GM18502 (cell line): Measurements from ENCODE around the gene CEMIP.
"Not testable (repeated sequence)": the region's sequence is repeated elsewhere in the genome, so short reads cannot be mapped to it uniquely, and the experiment has no call there.

ENCODE experiments used
- ATAC-seq: cut with Tn5 transposase; IDR thresholded peaks from one replicate; pipeline ENCODE4 v1.9.1; 2021; ENCODE audit warnings: mild to moderate bottlenecking; ENCODE audit not compliant: unreplicated experiment, poor library complexity

Gene CEMIP

DNA sequence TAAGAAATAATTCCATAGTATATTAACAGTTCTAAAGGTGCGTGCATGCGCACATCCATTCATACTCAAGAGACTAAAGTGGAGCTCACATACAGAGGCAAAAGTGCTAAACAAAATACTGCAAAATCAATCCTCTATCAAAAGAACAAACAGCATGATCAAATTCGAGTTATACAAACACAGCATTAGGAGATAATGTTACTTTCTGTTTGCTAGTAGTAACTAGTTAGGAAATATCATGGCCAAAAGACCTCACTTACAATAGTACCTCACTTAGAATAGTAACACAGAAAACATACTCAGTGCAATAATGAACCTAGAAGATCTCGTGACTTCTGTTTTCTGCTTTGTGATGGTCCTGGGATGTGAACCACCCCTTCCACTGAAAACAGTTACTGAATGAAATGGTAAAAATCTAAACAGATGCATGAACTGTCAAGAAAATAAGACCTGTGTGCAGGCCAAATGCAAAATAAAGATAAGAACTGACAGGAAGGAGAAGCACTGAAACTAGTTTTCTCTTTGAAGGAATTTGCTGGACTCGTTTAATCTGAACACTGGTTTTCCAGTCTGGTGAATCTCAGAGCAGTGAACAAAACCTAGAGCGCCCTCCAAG lies 20.9 kb upstream of the CEMIP start:
- ATAC-seq, result no peak

DNA sequence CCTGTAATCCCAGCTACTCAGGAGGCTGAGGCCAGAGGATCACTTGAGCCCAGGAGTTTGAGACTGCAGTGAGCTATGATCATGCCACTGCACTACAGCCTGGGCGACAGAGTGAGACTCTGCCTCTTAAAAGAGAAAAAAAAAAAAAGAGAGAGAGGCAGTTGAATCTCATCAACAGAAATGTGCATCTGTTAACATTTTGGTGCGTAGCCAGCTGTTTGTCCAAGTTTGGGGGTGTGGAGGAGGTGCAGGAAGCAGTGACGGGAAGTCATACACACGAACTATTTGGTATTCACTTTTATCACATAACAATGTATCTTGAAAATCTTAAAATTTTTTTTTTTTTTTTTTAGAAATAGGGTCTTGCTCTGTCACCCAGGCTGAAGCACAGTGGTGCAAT lies 18.2 kb upstream of the CEMIP start:
- no peak for ATAC-seq

GRCh38 chr15:80761754-80762153 lies 17.4 kb upstream of the CEMIP start:
- ATAC-seq, result no peak

DNA sequence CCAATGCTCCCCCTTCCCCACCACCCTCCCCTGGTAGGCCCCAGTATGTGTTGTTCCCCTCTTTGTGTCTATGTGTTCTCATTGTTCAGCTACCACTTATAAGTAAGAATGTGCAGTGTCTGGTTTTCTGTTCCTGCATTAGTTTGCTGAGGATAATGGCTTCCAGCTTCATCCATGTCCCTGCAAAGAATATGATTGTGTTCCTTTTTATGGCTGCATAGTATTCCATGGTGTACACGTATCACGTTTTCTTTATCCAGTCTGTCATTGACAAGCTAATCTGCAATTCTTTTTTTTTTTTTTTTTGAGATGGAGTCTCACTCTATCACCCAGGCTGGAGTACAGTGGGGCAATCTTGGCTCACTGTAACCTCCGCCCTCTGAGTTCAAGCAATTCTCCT lies 15.9 kb upstream of the CEMIP start:
- not testable (repeated sequence) for ATAC-seq

- no peak for ATAC-seq
Observed at GRCh38 chr15:80764535-80764934, 14.6 kb upstream of the CEMIP start.

DNA sequence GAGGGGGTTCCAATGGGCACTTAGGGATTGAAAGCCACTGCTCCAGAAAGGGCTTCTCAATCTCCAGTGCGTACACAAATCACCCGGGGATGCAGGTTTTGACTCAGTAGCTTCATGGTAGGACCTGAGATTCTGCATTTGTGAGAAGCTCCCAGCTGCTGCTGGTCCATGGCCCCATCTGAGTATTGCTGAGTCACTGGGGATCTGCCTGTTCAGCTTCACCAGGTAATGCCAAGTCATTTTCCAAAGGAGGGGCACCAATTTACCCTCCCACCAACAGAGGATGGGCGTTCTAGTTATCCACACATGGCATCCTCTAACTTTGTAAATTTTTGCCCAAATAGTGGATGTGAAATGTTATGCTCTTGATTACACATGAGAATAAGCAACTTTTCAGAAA lies 12.9 kb upstream of the CEMIP start:
- no peak for ATAC-seq

- no peak for ATAC-seq
Observed at GRCh38 chr15:80768158-80768557, 11.0 kb upstream of the CEMIP start.

DNA sequence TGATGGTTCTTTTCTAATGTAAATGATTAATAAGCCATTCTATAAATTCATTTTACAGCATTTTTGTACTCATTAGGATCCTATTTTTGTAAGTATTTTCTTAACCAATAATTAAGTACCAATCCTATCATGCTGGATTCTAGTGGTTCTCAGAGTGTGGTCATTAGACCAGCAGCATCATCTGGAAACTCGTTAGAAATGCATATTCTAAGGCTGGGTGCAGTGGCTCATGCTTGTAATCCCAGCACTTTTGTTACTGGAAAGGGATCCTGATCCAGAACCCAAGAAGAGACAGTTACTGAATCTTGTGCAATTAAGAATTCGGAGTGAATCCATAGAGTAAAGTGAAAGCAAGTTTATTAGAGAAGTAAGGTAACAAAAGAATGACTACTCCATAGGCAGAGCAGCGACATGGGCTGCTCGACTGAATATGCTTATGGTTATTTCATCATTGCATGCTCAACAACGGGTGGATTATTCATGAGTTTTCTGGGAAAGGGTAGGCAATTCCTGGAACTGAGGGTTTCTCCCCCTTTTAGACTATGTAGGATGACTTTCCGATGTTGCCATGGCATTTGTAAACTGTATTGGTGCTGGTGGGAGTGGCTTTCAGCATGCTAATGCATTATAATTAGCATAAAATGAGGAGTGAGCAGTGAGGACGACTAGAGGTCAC lies 9.9 kb upstream of the CEMIP start:
- ATAC-seq, result no peak

- no peak for ATAC-seq
Observed at GRCh38 chr15:80769829-80770705, 9.1 kb upstream of the CEMIP start.

- ATAC-seq, result no peak
Observed at GRCh38 chr15:80773122-80773551, 6.0 kb upstream of the CEMIP start.

GRCh38 chr15:80773792-80774352 lies 5.3 kb upstream of the CEMIP start:
- no peak for ATAC-seq

DNA sequence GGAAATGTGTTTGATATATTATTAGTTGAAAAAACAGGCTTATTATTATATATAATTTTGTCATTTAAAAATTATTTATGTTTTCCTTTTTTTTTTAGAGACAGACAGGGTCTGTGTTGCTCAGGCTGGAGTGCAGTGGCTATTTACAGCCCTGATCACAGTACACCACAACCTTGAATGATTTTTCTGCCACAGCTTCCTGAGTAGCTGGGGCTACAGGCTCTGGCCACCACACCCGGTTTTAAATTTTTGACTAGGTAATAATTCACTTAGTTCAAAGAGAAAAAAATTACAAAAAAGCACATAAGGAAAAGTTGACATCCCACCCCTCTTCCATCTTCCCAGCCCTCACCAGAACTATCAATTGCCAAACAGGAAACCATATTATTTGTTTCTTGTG lies 4.7 kb upstream of the CEMIP start:
- no peak for ATAC-seq

- no peak for ATAC-seq
Observed at GRCh38 chr15:80775338-80775737, 3.8 kb upstream of the CEMIP start.

GRCh38 chr15:80776420-80777045 lies 2.6 kb upstream of the CEMIP start:
- no peak for ATAC-seq

- no peak for ATAC-seq
Observed at GRCh38 chr15:80777137-80777536, 2.0 kb upstream of the CEMIP start.

DNA sequence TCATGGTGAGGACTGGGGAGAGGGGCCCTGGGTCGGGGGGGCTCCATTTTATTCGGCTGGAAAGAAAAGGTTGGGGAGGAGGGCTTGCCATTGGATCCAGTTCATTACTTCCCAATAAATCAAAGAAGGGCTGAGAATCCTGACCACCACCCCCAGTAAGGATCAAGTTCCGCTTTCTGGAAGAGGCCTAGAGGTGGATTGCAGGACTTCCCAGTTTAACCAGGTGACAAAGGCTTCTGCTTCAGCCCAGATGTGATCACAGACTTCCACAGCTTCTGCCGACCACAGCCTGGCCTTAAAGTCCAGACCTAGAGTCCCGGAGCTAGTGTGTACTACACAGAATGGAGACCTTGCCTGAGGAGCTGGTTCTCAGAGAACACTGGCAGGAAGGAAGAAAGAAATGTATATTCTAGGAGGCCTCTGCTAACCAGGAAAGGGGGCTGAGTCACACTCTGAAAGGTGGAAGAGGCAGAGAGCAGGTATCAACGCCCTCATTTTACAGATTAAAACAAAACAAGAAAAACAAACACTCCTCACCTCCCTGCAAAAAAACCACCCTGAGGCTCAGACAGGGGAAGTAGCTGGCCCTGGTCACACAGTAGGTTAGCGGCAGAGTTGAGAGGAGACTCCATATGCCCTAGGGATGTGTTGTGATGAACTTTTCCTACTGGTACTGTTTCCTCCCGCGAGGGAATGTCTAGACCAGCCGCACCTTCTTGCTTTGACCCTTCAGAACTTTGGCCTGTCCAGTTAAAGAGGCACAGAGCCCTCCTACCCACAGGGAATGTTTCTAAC lies 1.1 kb upstream of the CEMIP start:
- no peak for ATAC-seq

- ATAC-seq, result no peak
Observed at GRCh38 chr15:80778621-80778963, 578 bp upstream of the CEMIP start.

GRCh38 chr15:80779658-80780415 lies 667 bp downstream of the CEMIP start:
- ATAC-seq, result no peak
